ENCODE data around the gene MAPT.
A peak's percentile ranks its signal among the peaks of the same experiment; 100 is the strongest.
"Not testable (repeated sequence)": the region's sequence is repeated elsewhere in the genome, so short reads cannot be mapped to it uniquely, and the experiment has no call there.

The MAPT gene

DNA sequence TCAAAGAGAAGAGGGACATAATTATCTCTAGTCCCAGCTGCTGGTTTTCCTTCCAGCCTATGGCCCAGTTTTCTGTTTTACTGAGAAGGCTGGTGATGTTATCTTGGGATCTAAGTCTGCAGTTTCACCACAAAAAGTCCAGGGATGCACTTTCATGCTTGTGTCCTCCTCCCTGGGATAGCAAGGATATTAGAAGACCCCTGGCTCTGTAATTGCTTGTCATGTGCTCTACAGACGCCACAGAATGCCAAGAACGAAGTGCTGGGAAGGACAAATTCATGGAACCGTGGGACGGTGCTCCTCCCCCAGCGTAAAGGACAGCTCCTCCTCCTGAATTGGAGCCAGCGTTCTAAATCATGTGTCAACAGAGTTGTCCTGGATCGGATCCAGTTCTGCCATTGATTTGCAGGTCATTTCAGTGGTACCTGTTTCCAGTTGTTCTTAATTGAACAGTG, 8.6 kb downstream of the MAPT start:
- DNase-seq: no peak

DNA sequence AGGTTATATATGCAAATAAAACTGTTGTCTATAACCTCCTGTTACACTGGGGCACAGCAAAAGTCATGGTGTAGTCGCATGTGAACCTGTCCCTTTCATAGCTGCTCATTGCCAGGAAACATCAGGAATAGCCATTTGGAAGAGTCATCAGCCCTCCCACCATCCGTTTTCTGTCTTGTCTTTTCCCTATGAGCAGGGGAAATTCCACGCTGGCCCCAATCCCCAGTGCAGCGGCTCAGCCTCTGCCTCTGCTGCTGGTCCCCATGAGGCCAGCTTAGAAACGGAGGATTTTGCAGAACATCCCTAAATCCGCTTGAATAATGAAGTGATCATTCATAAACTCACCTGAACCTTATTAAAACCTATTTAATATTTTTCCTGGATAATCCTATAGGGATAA, 10.5 kb downstream of the MAPT start:
- DNase-seq: no peak

DNA sequence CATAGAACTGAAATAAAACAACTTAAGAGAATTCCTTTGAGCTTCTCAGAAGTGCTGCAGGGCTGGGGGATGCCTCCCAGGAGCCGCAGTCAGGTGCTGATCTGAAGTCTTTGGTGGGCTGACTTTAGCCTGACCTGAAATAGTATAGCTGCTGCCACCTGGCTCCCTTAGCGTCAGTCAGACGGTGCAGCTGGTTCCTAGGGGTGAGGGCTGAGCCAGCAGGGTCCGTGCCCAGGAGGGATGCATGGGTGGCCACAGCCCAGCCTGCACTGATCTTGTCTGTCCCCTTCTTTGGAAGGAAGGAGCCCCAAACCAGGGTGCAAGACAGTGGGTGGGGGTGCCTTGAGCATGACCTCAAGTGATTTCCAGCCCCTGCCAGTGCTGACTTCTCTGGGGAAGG, 11.5 kb downstream of the MAPT start:
- DNase-seq: no peak

DNA sequence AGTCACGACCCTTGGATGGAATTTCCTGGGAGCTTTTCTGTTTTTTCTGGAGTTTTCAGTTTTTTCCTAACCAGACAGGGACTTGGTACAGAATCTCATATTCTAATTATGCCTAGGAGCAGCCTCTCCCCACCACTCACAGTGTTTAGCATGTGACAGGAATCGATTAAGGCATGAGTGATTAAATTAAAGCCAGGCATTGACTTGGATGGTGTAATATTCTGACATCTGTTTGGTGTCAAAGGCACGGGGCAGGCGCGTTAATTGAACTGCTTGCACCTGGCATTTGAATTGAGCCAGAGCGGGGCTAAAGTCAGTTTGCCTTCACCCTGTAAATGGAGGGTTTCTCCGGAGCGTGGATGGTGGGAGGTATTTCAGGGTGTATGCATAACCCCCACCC, 11.9 kb downstream of the MAPT start:
- peak; percentile 84 for DNase-seq

DNA sequence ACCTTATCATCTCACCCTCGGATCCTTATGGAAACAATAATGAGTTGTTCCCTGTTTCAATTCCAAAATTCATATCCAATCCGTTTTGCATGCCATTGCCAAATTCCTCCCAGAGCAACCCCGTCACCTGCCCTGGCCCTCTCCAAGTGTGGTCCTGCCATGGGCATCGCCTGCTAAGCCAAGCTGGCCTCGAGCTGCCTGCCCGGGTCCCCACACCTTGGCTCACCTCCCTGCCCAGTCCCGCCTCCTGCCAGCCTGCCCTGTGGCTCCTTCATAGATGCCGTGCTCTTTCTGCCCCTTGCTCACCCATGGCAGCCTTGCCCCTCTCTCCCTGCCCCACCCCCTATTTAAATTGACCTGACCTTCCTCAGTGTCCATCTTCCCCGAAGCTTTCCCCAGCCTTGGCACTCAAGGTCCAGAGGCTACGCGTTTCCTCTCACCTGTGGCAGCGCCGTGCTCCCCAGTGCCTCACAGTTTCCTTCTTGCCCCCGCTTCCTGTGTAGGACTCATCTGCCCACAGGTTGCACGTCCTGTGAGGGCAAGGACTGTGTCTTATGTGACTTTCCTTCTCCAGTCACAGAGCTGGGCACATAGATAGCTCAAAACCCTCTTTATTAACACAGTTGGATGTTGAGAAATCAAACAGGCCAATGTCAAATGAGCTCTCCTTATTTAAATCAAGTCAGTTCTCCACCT, 12.7 kb downstream of the MAPT start:
- DNase-seq: no peak

DNA sequence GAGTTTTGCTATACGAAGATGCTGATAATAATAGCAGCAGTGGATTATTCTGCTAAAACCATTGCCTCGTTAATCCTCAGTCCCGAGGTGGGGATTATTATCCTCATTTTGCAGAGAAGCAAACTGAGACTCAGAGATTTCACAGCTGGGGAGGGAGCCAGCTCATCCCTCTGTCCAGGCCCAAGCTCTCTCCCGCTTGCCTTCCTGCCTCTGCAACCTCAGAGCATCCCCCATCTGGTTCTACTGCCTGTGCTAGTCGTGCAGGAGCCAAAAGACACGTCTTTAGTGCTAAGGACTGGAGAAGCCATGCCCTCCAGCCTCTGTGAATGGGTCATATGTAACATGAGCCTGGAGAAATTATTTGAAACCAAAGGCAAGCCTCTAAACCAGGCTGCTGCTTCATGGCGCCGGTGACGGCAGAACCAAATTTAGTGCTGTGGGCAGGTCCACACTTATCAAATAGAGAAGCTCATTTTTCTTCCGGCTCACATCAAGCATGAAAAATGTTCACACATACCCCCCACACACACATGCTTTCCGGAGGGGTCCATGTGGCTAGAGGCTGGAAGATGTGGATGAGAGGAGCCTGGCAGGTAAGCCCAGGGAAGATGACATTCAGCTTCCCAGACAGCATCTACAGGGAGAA, 13.5 kb downstream of the MAPT start:
- peak; percentile 58 for DNase-seq

DNA sequence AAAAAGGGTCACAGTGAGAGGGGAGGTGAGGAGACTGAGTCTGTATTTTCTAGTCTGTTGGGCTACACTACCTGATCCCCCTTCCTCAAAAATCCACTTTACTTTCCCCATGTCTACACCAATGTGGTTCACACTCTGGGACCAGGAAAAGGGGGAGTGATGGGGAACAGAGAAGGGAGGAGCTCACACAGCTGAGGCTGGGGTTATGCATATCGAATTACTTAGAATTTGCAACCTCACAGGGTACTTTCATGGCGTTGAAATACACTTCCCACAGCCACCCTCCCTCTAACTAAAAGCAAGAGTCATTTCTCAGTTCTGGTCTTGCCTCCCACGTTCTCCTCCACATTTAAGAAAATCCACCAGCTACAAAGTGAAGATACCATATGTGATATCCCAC, 14.1 kb downstream of the MAPT start:
- DNase-seq: no peak

DNA sequence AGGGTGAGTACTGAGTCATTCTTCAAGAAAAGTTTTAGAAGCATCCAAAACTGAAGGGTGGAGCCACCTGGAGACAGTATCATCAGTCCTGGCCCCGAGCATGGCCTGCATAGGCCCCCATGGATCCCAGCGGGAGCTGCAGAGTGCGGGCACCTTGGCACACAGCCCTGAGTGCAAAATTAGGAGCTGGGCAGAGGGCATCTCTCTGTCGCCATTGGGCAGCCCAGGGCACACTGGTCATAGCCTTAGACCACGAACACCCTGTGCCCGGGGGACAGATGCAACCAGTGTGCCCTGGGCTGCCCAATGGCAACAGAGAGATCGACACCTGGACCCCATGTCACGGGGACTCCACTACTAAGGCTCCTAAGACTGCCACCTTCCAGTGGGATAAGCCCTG, 14.6 kb downstream of the MAPT start:
- no peak for DNase-seq

DNA sequence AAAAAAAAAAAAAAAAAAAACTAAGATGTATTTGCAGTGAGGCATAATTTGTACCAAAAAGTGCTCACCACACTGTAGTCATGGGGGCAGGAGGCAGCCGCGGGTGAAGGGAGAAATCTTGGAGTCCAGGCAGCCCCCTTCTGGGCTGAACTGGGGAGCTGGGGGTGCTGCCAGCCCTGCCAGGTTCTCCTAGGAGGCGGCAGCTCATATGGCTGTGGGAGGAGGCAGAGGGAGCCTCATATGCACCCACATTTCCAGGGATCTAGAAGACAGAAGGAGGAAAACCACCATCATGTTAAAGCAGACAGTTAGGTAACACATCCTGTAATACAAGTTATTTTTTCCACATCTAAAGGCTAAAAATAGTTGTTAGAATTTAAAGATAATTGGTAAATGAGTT, 16.3 kb downstream of the MAPT start:
- DNase-seq: peak; percentile 34

DNA sequence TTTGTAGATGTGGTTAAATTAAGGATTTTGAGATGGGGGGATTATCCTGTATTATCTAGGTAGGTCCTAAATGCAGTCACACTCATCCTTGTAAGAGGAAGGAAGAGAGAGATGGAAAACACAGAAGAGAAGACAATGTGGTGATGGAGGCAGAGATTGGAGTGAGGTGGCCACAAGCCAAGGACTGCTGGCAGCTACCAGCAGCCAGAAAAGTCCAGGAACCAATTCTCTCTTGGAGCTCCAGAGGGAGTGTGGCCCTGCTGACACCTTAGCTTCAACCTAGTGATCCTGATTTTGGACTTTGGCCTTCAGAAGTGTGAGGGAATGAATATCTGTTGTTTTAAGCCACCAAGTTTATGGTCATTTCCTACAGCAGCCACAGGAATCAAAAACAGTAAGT, 18.0 kb downstream of the MAPT start:
- no peak for DNase-seq

DNA sequence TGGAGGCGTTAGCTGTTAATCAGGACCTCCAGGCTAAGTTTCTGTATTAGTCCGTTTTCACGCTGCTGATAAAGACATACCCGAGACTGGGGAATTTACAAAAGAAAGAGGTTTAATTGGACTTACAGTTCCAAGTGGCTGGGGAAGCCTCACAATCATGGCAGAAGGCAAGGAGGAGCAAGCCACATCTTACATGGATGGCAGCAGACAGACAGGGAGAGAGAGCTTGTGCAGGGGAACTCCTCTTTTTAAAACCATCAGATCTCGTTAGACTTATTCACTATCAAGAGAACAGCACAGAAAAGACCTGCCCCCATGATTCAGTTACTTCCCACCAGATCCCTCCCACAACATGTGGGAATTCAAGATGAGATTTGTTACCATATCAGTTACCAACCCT, 18.7 kb downstream of the MAPT start:
- DNase-seq: not testable (repeated sequence)

DNA sequence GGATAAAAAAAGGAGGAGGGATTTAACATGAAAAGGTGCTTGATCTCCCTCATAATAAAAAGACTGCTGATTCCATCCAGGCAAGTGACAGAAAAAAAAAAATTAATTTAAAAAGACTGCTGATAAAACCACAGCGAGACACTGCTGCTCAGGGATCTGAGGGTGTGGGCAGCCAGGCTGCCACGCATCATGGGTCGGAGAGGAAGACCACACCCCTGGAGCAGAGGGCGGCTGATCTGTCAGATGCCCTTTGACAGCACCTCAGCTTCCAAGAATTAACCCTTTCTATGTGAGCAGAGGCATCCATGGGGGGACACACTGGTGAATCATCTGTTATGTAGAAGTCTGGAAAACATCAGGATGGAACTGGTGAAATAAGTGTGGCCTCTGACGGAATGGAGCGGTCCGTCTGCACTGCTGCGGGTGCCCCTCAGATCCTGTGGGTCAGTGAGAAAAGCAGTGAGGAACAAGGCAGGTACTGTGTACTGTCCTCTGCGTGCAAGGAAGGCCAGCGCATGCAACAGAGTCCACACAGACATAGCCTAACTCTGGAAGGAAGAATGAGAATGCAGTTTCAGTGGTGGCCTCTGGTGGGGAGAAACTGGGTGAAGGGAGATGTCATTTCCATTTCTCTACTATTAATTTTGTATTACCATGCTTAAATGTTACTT, 19.8 kb downstream of the MAPT start:
- no peak for DNase-seq

DNA sequence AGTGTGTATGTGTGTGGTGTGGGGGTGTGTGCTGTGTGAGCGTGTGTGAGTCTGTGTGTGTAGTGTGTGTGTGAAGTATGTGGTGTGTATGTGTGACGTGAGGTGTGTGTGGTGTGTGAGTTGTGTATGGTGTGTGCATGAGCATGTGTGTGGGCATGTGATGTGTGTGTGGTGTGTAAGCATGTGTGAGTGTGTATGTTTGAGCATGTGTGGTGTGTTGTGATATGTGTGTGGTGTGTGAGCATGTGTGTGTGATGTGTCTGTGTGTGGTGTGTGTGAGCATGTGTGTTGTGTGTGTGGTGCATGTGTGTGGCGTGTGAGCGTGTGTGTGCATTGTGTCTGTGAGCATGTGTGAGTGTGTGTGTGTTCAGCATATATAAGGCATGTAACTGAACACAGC, 20.9 kb downstream of the MAPT start:
- no peak for DNase-seq

DNA sequence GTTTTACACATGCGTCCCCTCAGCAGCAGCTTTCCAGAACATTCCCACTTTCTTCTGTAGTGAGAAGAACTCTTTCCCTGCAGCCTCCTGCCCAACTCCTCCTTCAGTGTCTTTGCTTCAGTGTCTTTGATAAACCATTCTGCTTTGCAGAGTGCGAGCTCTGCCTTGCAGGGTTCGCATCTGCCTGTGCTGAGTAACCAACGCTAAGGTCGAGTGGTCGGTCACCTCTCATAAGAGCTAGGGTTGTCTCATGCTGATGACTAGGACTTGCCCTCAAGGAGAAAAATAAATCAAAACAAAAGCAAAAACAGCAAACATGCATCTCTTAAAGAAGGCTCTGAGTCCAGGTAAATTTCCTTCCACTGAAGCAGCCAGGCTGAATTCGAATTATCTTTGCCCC, 22.7 kb downstream of the MAPT start:
- DNase-seq: no peak

DNA sequence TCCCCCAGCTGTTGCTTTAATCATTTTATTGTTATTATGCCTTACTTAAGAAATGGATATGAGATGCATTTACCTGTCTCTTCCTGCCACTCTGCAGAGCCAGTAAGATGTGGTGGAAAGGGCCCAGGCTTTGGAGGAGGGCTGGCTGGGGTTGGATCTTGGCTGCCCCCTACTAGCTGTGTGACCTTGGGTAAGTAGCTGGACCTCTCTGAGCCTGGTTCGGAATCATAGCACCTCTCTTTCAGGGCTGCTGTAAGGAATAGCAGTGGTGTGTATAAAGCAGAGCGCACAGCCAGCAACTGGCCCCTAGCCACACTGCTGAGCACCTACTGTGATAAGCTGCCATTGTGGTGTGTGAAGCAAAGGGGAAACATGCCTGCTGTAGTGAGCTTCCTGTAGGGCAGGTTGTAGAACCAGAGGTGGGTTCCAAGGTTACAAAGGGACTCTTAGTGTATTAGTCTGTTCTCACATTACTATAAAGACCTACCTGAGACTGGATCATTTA, 23.9 kb downstream of the MAPT start:
- no peak for DNase-seq

DNA sequence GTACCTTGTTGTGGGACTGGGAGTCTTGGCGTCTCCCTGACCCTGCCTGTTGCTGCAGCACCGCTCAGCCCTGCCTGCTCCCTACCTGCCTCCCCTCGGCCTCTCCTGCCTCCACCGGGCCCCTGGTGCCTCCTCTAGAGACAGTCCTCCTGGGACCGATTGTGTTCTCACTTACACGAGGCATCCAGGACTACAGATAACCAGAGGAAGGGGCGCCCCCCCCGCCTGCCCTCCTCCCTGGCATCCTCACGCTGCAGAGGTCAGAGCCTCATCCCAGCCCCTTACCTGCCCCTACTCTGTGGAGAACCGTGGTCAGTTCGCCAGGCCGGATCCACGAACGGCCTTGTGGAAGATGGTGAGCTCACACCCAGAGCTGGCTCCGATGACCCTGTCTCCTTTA, 24.8 kb downstream of the MAPT start:
- no peak for DNase-seq

DNA sequence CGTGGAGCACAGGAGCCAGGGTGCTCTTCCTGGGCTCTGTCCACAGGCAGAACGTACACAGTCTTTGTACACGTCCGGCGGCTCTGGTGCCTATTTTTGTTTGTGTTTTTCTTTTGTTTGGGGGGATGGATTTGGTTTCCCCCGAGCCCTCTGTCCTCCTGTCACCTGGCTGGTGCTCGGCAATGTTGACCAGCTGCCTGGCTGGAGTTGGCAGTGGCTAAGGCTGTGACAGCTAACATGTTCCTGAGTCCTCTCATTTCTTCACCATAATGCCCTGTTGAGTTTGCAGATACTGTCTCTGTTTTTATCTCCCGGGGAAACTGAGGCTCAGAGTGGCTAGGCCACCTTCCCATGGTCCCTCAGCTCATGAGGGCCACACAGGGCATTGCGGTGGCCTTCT, 25.7 kb downstream of the MAPT start:
- no peak for DNase-seq

DNA sequence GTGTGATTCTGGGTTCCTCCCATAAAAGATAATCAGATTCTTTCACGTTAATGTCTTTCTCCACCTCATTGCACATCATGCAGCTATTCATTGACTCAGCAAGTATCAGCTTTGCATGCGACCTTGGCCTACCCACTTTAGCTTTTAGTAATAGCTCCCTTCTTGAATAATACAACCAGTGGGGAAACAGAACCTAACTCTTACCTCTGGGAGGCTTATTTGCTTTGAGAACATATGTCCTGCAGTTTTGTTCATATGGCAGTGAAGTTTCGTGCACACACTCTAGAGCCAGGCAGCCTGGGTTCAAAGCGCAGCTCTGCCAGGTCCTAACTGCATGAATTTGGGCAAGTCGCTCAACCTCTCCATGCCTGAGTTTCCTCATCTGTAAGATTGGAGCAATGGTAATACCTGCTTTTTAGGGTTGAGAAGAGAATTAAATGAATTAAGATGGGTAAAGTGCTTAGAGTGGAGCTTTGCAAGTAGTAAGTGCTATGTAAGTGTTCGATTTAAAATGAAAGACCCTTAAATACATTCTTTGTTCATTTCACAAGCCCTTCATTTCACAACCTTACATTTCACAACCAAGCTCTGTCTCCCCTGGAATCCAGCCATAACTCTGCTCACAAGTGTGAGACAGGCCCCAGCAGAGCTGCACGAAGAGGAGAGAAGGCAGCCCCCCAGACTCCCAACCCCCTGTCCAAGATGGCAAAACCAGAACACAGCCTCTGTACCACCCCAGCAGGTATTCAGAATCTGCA, 29.3 kb downstream of the MAPT start:
- DNase-seq: no peak

DNA sequence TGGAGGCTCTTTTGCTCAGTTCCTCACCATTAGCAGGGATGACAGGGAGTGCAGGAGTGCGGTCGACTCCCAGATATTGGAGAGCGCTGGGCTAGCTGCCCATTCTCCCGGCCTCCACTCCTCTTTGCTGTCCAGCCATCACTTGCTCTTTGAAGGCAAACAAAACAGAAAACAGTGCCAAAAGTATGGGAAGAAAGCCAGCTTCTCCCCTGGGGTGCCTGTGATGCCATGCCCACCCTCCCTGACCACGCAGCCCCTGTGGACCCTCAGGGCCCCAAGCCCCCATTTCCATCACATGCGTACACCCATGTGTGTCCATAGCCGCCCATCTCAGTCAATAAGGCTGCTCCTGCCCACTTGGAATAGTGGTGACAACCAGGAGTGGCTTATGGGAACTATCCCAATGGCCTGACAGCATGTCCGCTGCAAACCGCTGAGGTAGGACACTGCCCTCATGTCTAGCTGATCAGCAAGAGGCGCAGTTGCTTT, 30.0 kb downstream of the MAPT start:
- no peak for DNase-seq

DNA sequence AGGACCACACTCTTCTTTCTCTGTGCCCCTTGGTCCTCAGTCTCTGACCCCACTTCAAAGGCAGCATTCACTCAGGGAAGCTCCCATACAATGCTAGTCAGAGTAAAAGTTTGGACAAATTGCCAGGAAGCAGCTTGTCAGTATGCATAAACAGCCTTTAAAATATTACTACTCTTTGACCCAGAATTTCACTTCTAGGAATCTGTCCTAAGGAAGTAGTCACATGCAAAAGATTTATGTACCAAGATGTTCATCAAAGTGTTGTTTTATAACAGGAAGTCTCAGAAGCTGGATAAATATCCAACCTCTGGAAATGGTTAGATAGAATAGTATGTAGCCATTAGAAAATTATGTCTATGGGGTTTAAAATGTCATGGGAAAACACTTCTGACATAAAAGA, 31.0 kb downstream of the MAPT start:
- no peak for DNase-seq

DNA sequence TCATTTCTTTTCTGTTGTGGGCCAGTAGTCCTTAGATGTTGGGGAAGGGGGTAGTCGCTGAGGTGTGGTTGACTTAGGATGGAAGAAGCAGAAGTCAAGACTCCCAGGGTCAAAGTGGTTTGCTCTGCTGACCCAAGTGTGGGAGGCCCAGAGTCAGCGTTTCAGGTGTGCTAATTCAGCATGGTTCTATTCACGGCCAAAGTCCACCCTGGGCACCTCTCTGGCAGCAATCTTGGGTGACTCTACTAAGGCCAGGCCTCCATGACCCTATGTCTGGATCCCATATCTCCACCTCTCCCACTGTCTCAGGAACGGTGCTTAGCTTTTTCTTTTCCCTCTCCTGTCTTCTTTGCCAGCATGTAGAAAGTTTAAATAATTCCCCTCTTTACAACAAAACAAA, 32.9 kb downstream of the MAPT start:
- no peak for DNase-seq

DNA sequence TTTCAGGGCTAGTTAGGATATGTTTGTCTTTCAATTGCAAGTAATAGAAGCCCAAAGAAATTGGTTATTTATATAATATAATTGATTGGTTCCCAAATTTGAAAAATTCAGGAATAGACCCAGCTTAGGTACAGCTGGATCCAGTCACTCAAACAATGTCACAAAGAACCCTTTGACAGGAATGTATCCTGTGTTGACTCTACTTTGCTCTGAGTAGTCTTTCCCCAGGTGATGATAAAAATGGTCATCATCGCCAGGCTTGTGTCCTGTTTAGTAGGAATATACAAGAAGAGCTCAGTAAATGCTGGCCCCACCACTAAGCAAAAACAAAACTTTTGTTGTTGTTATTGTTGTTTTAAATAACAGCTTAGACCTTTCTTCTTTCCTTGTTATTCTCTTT, 35.0 kb downstream of the MAPT start:
- DNase-seq: no peak

DNA sequence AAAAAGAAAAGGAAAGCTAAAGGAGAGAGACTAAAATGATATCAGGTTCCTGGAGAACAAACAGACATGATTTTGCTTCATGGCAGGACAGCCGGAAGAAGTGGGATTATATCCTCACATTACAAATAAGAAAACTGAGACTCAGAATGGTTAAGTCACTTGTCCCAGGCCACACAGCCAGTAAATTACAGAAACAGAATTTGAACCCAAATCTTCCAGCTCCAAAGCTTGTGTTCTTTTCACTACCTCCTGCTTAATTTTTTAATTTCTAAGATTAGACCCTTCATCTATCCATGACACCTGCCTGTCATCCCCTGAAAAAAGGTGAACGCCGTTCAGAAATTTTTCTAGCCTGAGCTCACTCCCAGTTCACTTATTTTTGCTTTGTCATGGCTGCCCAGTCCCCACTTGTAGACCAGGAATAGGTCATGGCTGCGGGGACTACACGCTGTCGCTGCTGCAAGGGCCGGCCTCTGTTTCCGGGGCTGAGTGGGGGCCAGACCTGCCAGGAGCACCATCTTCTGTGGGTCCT, 36.1 kb downstream of the MAPT start:
- DNase-seq: no peak
